IMR-90 (cell line): Measurements from ENCODE around the gene ETV3L.

Source experiments
- CTCF ChIP-seq: conservative IDR thresholded peaks from 2 replicates; pipeline ENCODE4 v1.5.1; 2012; ENCODE audit warnings: mild to moderate bottlenecking, low read depth, low read length, improper control_type of control experiment
- MXI1 ChIP-seq: IDR thresholded peaks from 2 replicates; pipeline ENCODE4 v1.6.1; 2012; ENCODE audit warnings: low read depth, mild to moderate bottlenecking, low read length, moderate library complexity, borderline replicate concordance
- RFX5 ChIP-seq: IDR thresholded peaks from 2 replicates; pipeline ENCODE4 v1.8.0; 2012; ENCODE audit warnings: low read depth, mild to moderate bottlenecking, low read length, moderate library complexity

- no peak for TF ChIP-seq MXI1
- no peak for TF ChIP-seq CTCF
- TF ChIP-seq RFX5 = no peak
Observed at GRCh38 chr1:157087030-157087429, 12.6 kb downstream of the ETV3L start.
